ENCODE measurements around the gene GATAD1. TPM values are rescaled to one million over a fixed set of nuclear protein-coding genes. Genes with fewer than 3 reads are reported as not detected.

Gene GATAD1
- total and polyA plus RNA-seq, 2 of the 8 experiments (the other 6 are each of a cell fraction or from before 2014, with no cell fraction given), result 17.1 to 34.7 TPM

DNA sequence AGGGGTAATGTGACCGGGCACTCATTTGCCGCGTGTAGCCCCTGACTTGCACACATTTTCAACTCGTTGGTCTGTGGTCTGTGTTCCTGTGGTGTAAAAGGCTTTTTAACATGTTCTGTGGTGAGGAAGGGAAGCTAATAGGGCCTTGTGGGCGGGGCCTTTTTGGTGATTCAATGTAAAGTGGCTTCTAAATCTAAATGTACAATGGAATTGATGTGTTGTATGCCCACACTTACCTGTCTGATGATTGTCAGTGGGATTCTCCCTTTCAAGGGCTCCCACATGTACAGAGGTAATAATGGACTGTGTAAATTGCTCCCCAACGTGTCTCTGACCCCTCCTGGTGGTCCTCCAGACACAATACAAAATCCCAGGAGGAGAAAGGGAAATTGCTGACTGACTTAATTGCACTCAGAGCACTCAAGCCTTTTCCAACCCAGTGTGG is 43.1 kb upstream of the GATAD1 start:
- H2AK5ac ChIP-seq (ENCODE audit: low read depth, low read length), result no peak overlapping the region
- H2AFZ ChIP-seq (ENCODE audit: low read length), result no peak overlapping the region
- H3K4me1 ChIP-seq (replicated peaks in 1 of 4; ENCODE audit: control insufficient read depth in 3 of 4, insufficient read depth in 4 of 4, low read length in 3 of 4), result peaks cover 0 to 5% (median 0%) of the 10 kb centered on the region in 4 experiments; a peak in 1 of 7 replicates
- H4K91ac ChIP-seq (replicated peaks; ENCODE audit: insufficient read length, low read length), result no peak overlapping the region
- no peaks in the 10 kb centered on the region for H3K79me1 ChIP-seq (ENCODE audit: low read depth, low read length)
- ChIA-PET POLR2A (ENCODE audit: partially characterized antibody) (interaction anchor here (0.9 to 1.6 kb wide), 3 partner anchors 10 to 43 kb away, joined by 3 to 7 read pairs (median 3); partner anchors contain the start of gene GATAD1), CTCF (ENCODE audit: partially characterized antibody) (interaction anchor here (0.6 to 3.6 kb wide), 11 partner anchors 10 to 272 kb away, joined by 3 to 30 read pairs (median 3); partner anchors contain the start of genes ANKIB1, GATAD1 and KRIT1)
- H3K36me3 ChIP-seq (ENCODE audit: control insufficient read depth in 2 of 4, insufficient read depth in 4 of 4, low read length in 3 of 4), result peaks cover 0 to 3% (median 0%) of the 10 kb centered on the region in 4 experiments; a peak in 4 of 8 replicates
- peaks cover 0 to 1% (median 0%) of the 10 kb centered on the region in 4 experiments; a peak in 1 of 7 replicates for H3K27me3 ChIP-seq (replicated peaks in 1 of 4; ENCODE audit: control insufficient read depth in 3 of 4, extremely low read depth in 1 of 4, insufficient read depth in 3 of 4, low read length in 3 of 4)
- TF ChIP-seq RAD21 (IDR thresholded peaks at IDR 0.05 in 1 of 2, conservative IDR thresholded peaks at IDR 0.05 in 1 of 2; ENCODE audit: low read depth in 2 of 2, low read length in 2 of 2), result peak; percentile 51 to 69
- TF ChIP-seq, protein P1, sequence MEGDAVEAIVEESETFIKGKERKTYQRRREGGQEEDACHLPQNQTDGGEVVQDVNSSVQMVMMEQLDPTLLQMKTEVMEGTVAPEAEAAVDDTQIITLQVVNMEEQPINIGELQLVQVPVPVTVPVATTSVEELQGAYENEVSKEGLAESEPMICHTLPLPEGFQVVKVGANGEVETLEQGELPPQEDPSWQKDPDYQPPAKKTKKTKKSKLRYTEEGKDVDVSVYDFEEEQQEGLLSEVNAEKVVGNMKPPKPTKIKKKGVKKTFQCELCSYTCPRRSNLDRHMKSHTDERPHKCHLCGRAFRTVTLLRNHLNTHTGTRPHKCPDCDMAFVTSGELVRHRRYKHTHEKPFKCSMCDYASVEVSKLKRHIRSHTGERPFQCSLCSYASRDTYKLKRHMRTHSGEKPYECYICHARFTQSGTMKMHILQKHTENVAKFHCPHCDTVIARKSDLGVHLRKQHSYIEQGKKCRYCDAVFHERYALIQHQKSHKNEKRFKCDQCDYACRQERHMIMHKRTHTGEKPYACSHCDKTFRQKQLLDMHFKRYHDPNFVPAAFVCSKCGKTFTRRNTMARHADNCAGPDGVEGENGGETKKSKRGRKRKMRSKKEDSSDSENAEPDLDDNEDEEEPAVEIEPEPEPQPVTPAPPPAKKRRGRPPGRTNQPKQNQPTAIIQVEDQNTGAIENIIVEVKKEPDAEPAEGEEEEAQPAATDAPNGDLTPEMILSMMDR (IDR thresholded peaks at IDR 0.05; ENCODE audit: control extremely low read depth in 1 of 3, insufficient read depth in 1 of 3, low read depth in 1 of 3, low read length in 3 of 3), result peak; percentile 20 to 54 (median 40); a peak in 3 of 4 replicates
- no peak for TF ChIP-seq JUN (IDR thresholded peaks at IDR 0.05; ENCODE audit: low read depth, low read length)
- TF ChIP-seq GTF2F1 (IDR thresholded peaks at IDR 0.05; ENCODE audit: borderline replicate concordance, low read depth, low read length), result no peak
- no peak overlapping the region for H3K4me3 ChIP-seq (ENCODE audit: extremely low read depth in 1 of 4, insufficient read depth in 2 of 4, low read depth in 3 of 4, low read length in 4 of 4)
- no peak overlapping the region for H2BK120ac ChIP-seq (replicated peaks; ENCODE audit: low read depth, low read length)
- no peak overlapping the region for H3K9ac ChIP-seq (replicated peaks in 1 of 4; ENCODE audit: extremely low read depth in 1 of 4, low read depth in 3 of 4, low read length in 3 of 4)
- no peak overlapping the region for H4K5ac ChIP-seq (ENCODE audit: insufficient read length, low read depth, low read length)
- no peak for FAIRE-seq
- H3K56ac ChIP-seq (replicated peaks; ENCODE audit: insufficient read length, low read depth, low read length), result no peak overlapping the region
- DNase-seq (ENCODE audit: low read depth in 1 of 2, low spot score in 2 of 2), result no peak
- no peak overlapping the region for H3K23ac ChIP-seq (ENCODE audit: insufficient read length)
- H3K27ac ChIP-seq (ENCODE audit: low read depth, low read length), result no peak overlapping the region; the same call in 1 of the 2 replicates
- H3K9me3 ChIP-seq (ENCODE audit: insufficient read depth in 2 of 2, low read depth in 1 of 2, low read length in 1 of 2), result no peaks in the 10 kb centered on the region
- WGBS, 2 experiments (ENCODE audit: extremely low coverage in 1 of 2, insufficient coverage in 1 of 2, insufficient read length in 1 of 2, insufficient replicate concordance in 2 of 2, low coverage in 1 of 2, low lambda C conversion rate in 2 of 2, missing lambda C conversion rate in 1 of 2), result 79% methylated on average over 6 of the region's 6 CpGs; no CpG with 5 or more reads in 1 of the 2 experiments
- H2BK20ac ChIP-seq (ENCODE audit: low read length), result no peak overlapping the region
- H2BK12ac ChIP-seq (ENCODE audit: low read depth, low read length), result no peak overlapping the region
- H4K20me1 ChIP-seq (replicated peaks in 1 of 2; ENCODE audit: control insufficient read depth in 1 of 2, insufficient read depth in 2 of 2, low read length in 2 of 2), result no peaks in the 10 kb centered on the region
- H3K23me2 ChIP-seq (ENCODE audit: low read depth, low read length), result no peaks in the 10 kb centered on the region
- no peak overlapping the region for H4K8ac ChIP-seq (ENCODE audit: extremely low read depth, insufficient read depth, low read length)
- no peak overlapping the region for H3K4me2 ChIP-seq (ENCODE audit: insufficient read depth in 1 of 2, low read depth in 2 of 2, low read length in 2 of 2)
- H2BK15ac ChIP-seq (ENCODE audit: low read length), result no peak overlapping the region
- no peak overlapping the region for H3K4ac ChIP-seq (replicated peaks; ENCODE audit: insufficient read length, low read depth, low read length)
- H3K79me2 ChIP-seq (ENCODE audit: control insufficient read depth in 1 of 2, insufficient read depth in 2 of 2, low read length in 2 of 2), result no peaks in the 10 kb centered on the region
- H3K14ac ChIP-seq (ENCODE audit: insufficient read length), result no peak overlapping the region
- no peak overlapping the region for H3K18ac ChIP-seq (ENCODE audit: extremely low read depth, low read length)
- H2BK5ac ChIP-seq (ENCODE audit: low read depth, low read length), result no peak overlapping the region
